C4-2B (cell line): ENCODE results near the gene PEX14.

Experiments used
- H3K27ac ChIP-seq: fragments of 450-650 bp; 2 replicates; pipeline ENCODE4 v1.5.1; 2017
- ZFX ChIP-seq: fragments of 450-650 bp; IDR thresholded peaks from 2 replicates; pipeline ENCODE4 v1.6.1; 2017
- TF ChIP-seq, protein P1 (sequence below): fragments of 450-650 bp; conservative IDR thresholded peaks from 2 replicates; pipeline ENCODE4 v1.5.1; 2017; ENCODE audit warnings: mild to moderate bottlenecking

PEX14 gene

DNA sequence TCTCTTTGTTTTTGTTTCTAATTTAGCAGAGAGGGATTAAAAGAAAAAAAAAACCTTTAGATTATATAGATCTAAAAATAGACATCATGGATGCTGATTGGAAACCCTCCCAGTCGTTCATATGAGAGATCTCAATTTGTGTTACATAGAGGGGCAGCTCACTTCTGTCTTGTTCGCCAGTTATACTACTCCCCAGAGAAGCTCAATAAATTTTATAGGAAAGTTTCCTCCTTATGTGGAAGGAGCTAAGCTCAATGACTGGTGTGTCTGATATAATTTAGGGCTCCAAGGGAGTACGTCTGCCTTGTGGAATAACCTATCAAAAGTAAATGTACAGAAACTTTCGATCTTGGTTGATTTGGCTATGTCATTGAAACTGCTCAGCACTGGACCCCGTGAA, 117.6 kb downstream of the PEX14 start:
- H3K27ac ChIP-seq, result no peak overlapping the region
- TF ChIP-seq, protein P1, sequence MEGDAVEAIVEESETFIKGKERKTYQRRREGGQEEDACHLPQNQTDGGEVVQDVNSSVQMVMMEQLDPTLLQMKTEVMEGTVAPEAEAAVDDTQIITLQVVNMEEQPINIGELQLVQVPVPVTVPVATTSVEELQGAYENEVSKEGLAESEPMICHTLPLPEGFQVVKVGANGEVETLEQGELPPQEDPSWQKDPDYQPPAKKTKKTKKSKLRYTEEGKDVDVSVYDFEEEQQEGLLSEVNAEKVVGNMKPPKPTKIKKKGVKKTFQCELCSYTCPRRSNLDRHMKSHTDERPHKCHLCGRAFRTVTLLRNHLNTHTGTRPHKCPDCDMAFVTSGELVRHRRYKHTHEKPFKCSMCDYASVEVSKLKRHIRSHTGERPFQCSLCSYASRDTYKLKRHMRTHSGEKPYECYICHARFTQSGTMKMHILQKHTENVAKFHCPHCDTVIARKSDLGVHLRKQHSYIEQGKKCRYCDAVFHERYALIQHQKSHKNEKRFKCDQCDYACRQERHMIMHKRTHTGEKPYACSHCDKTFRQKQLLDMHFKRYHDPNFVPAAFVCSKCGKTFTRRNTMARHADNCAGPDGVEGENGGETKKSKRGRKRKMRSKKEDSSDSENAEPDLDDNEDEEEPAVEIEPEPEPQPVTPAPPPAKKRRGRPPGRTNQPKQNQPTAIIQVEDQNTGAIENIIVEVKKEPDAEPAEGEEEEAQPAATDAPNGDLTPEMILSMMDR, result no peak
- no peak for TF ChIP-seq ZFX

DNA sequence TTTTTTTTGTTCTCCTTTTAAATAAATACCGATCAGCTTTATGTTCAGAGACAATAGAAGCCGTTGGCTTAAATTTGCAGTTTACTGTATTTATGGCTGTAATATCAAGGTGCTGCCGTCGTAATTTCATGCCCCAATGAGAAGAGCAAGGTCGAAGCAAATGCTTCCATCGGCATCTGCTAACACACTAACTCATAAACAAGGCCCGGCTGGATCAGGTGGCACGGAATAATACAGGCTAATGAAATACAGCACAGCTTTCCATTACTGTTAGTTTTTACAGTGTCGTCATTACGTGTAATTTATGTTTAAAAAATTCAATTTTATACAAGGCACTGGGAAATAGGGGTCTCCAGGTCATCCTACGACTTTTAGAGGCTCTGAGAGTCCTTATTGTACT, 119.0 kb downstream of the PEX14 start:
- H3K27ac ChIP-seq, result no peak overlapping the region
- TF ChIP-seq ZFX, result no peak
- TF ChIP-seq, protein P1, result no peak

DNA sequence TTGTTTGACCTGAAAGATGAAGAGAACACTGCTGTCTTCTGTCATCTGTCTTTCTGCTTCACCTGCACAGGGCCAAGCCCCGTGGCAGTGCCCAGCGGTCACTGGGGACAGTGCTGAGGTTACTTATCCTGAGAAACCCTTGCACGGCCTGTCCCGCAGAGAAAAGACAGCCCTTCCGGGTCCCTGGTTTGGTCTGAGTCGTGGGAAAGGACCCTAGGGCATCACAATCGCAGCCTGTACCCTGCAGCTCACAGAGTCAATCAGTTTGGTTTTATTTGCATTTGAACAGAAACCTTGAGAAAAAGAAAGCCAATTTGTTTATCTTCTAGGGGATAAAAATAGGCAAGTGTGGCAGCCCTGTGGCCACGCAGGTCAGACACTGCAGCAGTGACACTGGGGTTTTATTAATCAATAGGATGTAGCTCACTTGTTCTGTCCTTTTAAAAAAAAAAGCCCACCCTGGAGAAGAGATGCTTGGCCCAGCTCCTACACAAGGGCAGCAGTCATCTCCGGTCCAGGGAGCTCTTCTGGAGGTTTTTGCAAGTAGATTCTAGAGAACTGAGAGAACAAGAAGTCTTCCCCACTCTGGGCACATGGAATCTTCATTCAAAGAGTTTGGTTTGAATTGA, 120.0 kb downstream of the PEX14 start:
- no peak overlapping the region for H3K27ac ChIP-seq
- no peak for TF ChIP-seq ZFX
- TF ChIP-seq, protein P1, result no peak

DNA sequence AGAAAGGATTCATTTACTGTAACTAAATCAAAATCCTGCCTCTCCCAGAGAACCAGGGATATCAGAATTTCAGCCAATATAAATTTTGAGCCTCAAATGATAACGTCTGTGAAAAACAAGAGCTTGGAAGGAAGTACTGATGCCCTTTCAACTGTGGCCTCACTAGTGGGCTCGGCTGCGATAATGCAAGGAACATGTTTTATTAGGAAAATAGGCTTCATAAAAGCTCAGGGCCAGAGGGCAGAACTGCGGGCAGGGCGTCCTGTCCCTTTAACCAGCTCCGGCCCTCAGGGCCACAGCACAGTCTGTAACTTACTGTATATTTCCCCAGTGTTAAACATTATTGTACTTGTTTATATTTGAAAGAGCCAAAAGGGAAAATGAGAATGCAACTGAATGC, 122.0 kb downstream of the PEX14 start:
- H3K27ac ChIP-seq, result no peak overlapping the region
- TF ChIP-seq, protein P1, result no peak
- TF ChIP-seq ZFX, result no peak

DNA sequence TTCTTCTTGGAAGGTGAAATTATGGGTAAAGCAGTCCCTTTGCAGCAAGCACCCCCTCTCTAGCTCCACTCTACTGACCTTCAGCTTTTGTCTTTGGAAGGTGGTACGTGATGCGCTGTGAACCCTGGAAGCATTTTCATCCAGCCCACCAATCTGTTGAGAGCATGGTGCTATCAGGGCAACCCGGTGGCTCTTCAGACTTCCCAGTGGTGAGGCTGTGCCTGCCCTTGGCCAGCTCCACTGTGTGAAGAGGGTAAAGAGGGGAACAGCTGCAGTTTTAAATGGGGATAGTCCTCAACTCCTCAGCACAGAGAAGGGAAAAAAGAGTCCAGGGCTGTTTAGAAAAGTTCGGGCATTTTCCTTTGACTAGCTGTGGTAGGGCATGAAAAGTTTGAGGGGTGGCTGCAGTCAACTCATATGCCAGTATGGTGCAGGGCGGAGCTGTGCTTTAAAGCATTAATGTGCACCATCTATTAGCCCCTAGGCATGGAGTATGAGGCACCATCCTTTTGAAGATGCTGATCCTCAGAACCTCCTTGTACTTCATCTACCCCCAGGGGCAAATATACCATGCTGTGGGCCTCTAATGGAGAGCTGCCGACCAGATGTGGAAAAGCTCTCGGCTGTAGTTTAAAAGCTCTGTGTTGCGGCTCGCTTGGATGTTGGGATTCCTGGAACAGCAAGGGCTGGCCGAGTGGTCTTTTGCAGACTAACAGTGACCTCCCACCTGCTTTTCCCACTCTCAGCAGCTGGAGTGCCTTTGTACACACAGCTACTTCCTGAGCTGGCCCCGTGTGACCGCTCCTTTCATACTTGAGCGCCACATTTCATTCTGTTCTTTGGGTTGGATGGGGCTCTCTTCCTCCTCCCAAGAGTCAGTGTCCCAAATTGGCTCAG, 123.0 kb downstream of the PEX14 start:
- no peak overlapping the region for H3K27ac ChIP-seq
- TF ChIP-seq ZFX, result no peak
- TF ChIP-seq, protein P1, result no peak

DNA sequence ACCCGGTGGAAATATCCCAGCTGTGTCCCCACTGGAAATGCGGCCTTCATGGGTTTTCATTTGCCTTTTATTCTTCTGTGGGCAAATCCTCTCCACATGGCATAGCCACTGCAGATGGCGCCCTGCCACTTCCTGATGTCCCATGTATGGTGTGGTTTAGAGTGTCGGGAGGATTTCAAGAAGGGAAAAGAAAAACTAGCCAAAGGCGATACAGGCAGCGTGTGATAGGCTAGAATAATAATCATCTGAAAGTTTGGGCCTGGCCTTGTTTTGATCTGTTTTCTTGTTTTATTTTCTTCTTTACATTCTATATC, 123.6 kb downstream of the PEX14 start:
- no peak overlapping the region for H3K27ac ChIP-seq
- TF ChIP-seq ZFX, result no peak

DNA sequence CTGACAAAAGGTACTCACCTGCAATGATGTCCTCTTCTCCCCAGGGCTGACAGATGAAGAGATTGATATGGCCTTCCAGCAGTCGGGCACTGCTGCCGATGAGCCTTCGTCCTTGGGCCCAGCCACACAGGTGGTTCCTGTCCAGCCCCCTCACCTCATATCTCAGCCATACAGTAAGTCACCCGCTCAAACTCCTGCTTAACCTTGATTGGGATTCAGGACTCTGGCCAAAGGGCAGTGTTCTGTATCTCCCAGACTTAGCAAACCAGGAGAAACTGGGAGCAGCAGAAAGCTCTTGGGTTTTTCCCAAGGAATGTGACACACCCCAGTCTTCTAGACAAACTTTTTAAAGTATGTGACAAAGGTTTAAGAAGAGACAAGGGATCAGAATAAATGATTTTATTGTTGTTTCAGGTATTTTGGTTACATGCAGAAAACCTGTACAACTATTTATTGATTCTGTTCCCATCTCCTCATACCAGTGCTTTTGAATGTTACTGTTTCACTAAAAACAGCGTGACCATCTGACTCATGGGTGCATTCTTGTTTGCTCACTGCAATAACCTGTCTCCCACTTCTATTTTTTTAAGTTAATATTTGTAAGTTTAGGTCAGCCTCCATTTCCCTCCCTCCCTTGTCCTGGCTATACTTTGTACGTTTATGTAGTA, 124.6 kb downstream of the PEX14 start:
- no peak overlapping the region for H3K27ac ChIP-seq
- no peak for TF ChIP-seq ZFX
- TF ChIP-seq, protein P1, result no peak
